SHP77 (cell line): ENCODE results near the gene LYPD8.
"Not testable (repeated sequence)": the region's sequence is repeated elsewhere in the genome, so short reads cannot be mapped to it uniquely, and the experiment has no call there.

Experiments
- DNase-seq, 2 experiments: peaks; one replicate each; lab custom pipeline; 2025; lab: John Stamatoyannopoulos, UW

The LYPD8 gene, protein sequence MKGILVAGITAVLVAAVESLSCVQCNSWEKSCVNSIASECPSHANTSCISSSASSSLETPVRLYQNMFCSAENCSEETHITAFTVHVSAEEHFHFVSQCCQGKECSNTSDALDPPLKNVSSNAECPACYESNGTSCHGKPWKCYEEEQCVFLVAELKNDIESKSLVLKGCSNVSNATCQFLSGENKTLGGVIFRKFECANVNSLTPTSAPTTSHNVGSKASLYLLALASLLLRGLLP

DNA sequence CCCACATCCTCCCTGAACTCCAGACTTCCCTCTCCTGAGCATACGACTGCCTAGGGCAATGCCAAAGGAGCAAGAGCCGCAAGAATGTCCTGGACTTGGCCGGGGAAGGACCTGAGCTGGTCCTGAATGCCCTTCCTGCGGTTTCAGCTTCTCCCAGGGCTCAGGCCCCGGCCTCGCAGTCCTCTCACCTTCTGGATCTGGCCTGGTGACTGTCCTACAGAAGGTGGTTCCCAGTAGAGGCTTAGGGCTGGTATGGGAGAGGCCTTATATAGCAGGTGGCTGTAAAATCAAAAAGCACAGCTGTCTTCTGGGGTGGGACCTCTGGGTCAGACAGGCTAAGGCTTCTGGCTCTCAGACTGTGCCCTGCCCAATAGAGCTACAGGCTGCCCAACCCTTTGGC is at the start of gene LYPD8:
TSS of gene LYPD8 (minus strand) at position 243 of the 400 bp plus-strand sequence. CDS start 4,678 bp downstream, outside the sequence.
- DNase-seq: no peak

DNA sequence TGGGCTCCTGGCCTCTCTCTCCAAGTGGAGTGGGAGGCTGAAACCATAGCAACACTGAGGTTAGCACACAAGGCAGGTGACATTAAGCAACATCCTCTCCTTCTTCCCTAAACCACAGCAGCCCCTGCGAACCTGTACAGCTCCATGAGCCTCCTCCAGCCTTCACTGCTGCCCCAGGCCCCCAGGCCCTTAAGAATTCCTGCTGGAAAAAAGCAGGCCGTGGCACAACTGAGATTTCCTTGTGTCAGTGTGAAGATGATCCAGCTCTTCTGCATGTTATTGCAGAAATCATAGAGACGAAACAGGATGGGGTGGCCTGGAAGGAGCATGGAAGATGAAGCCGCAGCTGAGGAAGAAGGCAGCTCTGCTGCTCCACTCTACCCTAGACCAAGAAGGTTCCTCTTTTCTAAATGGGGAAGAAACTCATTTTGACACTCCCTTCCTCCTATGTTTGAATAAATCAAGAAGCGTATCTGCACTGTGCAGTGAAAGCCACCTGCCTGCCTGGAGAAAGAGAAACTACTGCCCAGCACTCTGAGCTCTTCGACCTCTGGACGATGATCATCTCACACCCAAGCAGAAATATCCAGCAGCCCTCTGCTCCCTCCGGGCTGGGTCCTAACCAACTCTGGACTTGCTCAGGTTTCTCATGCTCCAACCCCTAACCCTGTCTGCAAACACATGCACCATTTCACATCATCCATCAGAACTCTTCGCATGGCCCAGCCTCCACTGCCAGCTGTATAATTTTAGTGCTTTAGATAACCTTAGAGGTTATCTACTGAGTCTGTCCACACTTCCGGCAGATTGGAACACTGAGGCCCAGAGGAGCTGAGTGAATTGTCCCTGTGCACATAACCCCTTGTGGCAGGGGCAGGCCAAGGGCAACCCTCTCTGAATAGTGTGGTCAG is 49.5 kb upstream of the LYPD8 start:
- no peak for DNase-seq

DNA sequence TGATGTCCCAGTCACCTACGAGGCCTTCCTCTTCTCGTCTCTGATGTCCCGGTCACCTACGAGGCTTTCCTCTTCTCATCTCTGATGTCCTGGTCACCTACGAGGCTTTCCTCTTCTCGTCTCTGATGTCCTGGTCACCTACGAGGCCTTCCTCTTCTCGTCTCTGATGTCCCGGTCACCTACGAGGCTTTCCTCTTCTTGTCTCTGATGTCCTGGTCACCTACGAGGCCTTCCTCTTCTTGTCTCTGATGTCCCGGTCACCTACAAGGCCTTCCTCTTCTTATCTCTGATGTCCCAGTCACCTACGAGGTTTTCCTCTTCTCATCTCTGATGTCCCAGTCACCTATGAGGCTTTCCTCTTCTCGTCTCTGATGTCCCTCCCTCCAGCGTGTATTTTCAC is 47.9 kb upstream of the LYPD8 start:
- DNase-seq: not testable (repeated sequence)

DNA sequence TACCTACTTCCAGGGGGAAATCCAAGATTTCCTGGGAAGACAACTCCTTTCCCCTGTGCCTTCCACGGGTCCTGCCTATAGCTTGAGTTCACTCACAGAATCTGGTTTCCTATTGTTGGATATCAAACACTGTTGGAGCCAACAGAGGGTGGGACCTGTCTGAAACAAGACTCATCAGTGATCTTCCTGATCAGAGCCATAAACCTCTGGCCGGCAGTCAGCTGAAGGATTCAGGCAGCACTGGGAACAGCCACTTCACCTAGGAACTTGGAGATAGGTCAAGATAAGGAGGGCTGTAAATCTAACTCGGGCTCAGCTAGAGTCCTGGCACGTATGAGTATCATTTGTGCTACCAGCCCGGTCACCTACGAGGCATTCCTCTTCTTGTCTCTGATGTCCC is 46.9 kb upstream of the LYPD8 start:
- no peak for DNase-seq

DNA sequence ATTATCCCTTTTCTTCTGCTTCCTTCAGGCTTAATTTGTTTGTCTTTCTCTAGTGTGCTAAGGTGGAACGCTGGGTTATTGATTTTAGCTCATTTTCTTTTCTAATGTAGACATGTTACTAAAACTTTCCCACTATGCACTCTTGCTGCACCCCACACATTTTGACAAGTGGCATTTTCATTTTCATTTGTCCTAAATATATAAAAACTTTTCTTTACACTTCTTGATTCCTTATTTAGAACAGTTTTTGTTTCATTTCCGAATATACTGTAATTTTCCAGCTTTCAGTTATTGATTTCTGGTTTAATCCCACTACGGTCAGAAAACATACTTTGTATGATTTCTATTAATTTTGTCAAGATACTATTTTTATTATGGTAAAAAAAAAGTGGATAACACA is 44.9 kb upstream of the LYPD8 start:
- no peak for DNase-seq

DNA sequence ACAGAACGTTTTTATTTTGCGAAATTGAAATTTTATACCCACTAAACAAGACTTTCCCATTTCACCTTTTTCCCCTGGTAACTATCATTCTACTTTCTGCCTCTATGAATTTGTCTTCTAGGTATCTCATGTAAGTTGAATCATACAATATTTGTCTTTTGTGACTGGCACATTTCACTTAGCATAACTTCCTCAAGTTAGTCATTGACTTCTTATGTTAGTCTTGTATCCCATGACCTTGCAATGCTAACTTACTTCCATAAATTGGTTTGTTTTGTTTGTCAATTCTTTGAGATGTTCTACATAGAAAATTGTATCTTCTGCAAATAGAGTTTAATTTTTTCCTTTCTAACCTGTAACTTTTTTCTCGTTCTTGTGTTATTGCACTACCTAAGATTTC is 43.2 kb upstream of the LYPD8 start:
- DNase-seq: no peak

DNA sequence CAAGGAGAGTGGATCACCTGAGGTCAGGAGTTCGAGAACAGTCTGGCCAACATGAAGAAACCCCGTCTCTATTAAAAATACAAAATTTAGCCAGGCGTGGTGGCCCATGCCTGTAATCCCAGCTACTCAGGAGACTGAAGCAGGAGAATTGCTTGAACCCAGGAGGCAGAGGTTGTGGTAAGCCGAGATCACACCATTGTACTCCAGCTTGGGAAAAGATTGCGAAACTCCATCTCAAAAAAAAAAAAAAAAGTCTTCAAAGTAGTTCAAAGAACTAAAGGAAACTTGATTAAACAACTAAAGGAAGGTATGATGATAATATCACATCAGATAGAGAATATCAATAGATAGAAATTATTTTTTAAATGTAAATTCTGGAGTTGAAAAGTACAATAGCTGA is 39.1 kb upstream of the LYPD8 start:
- not testable (repeated sequence) for DNase-seq

DNA sequence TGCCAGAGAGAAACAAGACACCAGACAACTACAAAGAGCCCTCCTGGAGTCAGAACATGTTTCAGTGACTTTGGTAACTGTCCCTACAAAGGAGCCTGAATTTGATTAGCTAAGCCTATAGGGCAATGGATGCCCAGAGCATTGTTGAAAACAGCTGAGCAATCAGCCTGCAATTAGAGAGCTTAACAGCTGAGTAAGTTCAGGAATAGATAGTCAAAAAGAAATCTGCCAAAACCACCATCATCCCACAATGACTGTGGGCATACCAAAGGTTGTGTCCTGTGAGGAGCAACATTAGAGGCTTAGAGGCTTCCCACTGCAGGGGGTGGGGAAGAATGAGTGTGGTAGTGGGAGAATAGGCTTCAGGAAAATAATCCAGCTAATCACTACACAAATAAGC is 38.0 kb upstream of the LYPD8 start:
- DNase-seq: no peak

DNA sequence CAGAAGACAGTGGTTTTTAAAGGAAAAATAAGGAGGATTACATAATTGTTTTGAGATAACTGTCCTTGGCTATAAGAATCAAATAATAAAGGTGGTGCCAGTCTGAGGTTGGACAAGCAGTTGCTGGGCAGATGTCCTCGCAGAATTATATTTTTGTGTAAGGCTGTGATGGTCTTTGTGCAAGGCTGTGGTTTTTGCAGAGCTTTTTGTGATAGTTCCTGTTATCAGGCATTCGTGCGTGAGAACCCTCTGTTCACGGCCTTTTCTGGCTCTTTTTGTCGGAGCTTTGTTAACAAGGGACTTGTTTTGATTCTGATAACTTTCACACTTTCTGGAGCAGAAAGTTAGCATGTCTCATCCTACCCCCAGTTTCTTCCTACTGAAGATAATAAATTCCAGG is 36.8 kb upstream of the LYPD8 start:
- no peak for DNase-seq

DNA sequence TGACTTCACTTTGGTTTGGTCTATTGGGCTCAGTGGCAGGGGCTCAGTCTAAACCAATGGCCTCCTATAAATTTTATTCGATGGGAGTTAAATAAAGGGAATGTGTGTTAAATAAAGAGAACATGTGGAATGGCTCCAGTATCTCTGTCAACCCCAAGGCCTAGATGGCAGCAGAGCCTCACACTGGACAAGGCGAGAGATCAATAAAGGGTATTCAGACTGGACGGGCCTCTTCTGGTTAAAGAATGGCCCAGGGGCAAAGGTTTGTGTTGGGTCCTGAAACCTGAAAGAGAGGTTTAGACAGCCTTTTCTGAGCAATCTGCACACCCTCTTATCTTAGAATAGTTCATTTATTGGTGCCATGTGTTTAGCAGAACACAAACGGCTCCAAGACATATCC is 35.5 kb upstream of the LYPD8 start:
- DNase-seq: no peak

DNA sequence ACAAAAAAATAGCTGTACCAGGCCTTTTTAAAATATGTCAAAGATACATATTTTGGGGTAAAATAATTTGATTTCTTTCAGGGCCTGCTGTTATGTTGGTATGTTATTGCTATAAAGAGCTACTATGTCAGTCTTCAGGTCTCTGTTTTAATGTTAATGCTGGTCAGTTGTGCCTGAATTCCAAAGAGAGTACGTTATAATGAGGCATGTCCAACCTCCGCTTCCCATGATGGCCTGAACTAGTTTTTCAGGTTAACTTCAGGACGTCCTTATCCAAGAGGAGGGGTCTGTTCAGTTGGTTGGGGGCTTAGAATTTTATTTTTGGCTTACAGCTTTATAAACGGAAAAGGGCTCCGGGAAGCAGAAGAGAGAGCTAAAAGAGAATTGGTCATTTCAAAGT is 34.9 kb upstream of the LYPD8 start:
- no peak for DNase-seq

DNA sequence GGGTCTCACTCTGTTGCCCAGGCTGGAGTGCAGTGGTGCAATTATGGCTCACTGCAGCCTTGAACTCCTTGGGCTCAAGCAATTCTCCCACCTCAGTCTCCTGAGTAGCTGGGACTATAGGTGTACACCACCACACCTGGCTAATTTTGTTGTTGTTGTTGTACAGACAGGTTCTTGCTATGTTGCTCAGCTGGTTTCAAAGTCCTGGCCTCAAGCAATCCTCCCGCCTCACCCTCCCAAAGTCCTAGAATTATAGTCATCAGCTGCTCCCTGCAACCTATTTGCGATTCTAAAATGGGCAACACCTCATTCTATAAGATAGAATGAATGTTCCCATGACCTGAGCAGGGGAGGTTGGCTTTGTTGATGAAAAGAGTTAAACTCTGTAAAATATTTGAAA is 33.8 kb upstream of the LYPD8 start:
- not testable (repeated sequence) for DNase-seq

DNA sequence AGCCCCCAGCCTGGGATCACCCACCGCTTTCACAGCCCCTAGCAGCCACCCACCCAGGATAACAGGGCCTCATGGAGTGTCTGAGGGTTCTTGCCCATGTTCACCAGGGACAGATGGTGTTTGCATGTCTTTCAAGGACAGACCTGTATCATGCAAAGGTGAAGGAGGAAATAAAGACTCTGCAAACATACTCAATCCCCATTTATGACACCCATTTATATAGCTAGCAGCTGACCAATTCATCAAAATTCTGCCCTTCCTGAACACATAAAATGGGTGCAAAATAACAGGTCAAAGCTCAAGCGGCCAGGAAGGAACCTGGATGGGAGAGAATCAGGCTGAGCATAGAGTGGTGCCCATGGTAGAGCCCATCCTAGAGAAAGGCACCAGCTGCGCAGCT is 32.8 kb upstream of the LYPD8 start:
- DNase-seq: no peak

DNA sequence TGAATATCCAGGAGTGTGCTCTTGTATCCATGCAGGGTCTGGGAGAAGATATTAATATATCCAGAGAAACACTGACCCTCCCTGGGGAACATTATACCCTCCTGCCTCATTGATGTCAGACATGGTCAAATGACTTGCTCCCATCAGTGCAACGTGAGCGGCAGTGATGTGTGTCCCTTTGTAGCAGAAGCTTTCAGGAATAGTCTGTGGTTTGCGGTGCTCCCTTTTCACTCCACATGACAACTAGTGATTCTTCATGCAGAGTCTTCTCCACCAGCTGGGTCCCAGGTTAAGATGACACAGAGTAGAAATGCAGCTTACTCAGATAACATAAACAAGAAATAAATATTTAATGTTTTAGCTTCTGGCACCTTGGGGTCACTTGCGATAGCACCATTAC is 31.9 kb upstream of the LYPD8 start:
- DNase-seq: no peak

DNA sequence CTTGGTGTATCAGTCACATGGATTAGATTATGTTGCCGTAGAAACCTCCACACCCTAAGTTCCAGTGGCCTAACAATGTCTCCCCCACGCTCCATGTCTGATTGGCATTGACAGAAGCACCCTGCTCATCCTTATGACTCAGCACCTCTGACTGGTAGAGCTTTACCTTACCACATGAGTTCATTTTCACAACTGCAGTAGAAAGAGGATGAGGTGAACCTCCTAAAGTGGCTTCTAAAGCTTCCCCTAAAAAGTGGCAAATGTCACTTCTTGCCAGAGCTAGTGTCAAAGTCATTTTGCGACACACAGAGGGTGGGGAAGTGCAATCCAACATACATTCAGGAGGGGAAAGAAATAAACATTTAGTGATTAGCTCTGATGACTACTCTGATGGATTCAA is 30.6 kb upstream of the LYPD8 start:
- no peak for DNase-seq

DNA sequence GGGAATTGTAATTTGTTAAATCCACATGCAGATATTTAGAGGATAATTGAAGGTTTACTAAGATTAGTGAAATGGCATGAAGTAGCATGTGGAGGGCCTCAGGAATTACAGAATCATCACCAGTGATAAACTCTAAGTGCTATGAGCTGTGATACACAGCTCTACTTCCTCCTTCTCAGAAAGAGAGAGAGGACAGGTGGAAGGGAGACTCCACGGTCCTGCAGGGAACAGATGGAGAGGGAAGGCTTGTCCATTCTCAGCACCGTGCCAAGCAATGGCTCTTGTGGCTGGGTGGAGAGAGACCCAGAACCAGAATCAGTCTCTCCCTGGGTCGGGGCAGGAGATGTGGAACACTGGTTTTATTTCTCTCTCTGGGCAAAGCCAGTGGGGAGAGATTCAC is 27.8 kb upstream of the LYPD8 start:
- no peak for DNase-seq

DNA sequence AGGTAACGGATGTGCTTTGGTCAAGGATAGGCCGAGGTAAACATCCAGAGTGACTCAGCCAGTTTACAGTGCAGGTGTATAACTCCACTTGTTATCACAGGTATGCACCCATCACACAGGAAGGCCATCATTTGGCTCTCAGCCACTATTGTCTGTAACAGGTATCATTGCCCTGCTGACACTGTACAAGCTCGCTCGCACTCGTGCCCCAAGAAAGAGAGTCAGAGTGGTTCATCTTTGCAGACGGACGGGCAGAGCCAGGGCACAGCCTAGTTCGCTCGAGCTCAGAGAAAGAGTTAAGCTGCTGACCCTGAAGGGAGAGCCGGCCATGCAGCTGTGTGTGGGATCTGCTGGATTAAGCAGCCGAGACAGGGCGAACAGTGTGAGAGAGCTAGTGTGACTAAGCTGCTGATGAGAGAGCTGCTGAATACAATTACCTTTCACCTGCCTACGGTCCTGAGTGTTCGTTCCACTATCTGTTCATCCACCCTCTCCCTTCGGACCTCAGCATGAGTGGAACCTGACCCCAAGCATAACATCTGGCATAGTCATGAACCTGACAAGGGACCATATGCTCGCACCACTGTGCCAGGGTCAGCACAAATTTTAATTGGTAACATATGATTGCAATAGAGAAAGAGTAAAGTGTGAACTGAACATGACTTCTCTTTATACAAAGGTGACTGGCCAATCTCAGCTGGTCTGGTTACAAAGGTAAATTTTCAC is 27.0 kb upstream of the LYPD8 start:
- DNase-seq: no peak

DNA sequence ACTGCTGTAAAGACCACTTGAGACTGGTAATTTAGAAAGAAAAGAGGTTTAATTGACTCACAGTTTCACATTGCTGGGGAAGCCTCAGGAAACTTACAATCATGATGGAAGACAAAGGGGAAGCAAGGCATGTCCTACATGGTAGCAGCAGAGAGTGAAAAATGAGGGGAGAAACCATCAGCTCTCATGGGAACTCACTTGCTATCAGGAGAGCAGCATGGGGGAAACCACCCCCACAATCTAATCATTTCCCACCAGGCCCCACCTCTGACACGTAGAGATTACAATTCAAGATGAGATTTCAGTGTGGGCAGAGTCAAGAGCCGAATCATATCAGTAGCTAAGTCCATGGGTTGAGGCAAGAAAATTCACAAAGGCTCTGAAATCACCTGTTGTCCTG is 23.8 kb upstream of the LYPD8 start:
- no peak for DNase-seq

DNA sequence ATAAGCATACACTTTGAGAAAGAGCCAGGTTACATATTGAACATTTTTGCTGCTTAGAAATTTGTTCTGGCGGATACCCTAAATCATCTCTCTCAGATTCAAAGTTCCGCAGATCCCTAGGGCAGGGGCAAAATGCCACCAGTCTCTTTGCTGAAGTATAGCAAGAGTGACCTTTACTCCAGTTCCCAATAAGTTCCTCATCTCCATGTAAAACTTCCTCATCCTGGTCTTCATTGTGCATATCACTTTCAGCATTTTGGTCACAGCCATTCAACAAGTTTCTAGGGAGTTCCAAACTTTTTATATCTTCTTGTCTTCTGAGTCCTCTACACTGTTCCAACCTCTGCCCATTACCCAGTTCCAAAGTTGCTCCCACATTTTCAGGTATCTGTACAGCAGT is 23.3 kb upstream of the LYPD8 start:
- DNase-seq: no peak

DNA sequence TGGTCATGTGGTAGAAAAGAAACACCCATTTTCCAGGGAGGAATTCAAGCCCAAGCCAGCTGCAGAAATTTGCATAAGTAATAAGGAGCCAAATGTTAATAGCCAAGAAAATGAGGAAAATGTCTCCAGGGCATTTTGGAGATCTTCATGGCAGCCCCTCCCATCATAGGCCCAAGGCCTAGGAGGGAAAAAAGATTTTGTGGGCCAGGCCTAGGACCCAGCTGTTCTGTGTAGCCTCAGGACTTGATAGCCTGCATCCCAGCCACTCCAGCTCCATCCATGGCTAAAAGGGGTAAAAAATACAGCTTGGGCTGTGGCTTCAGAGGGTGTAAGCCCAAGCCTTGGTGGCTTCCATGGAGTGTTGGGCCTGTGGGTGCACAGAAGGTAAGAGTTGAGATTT is 21.4 kb upstream of the LYPD8 start:
- no peak for DNase-seq

DNA sequence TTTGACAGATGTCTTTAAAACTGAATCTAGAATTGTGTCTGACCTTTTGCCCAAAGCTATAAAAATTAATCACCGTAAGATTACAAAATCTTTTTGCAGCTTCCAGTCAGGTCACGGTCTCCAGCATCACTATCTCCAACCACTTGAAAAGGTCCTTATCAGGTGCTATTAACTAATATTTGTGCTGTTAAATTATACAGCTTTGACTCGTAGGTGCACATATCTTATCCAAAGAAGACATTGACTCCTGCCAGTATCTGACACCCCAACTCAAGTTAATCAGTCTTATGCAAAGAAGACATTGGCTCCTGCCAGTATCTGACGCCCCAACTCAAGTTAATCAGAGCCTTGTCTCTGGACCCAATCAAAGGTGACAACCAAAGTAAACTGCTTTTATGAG is 19.9 kb upstream of the LYPD8 start:
- no peak for DNase-seq

DNA sequence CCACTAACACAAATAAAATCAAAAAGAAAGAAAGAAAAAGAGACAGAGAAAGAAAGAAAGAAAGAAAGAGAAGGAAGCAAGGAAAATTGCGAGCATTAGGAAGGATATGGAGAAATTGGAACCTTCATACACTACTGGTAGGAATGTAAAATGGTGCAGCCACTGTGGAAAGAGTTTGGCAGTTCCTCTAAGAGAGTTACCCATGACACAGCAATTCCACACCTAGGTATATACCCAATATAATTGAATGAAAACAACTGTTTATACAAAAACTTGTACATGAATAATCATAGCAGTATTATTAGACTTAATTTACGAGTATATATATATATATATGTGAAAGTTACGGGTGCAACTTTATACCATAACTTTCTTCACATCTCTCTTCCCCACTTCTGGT is 4.1 kb upstream of the LYPD8 start:
- no peak for DNase-seq

DNA sequence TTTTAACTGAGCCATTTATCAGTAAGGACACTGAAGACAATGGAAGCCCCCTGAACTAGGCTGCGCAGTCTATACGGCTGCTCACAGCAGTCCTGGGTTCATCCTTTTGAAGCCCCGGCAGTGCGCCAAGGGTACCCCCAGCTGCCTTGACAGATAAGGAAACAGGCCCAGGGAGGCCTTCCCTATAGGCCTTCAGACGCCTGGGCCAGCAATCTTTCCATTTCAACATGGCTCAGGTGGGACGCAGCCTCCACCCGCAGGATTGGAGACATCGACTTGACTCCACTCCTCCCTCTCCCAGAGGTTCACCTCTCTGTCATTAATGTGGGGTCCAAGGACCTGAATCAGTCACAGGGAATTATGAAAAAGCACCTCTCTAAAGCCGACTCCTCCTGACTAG is 2.8 kb upstream of the LYPD8 start:
- DNase-seq: no peak
